HFF-Myc (cell line): ENCODE measurements around the gene PLEK2.

Experiments used
- DNase-seq: peaks from one replicate; pipeline ENCODE4 v3.0.0-alpha.2; 2011; ENCODE audit warnings: low read depth; ENCODE audit errors: extremely low read depth
- H3K4me3 ChIP-seq: replicated peaks from 2 replicates; pipeline ENCODE4 v1.5.1; 2011; ENCODE audit warnings: low read depth, mild to moderate bottlenecking, control low read depth, low read length
- CTCF ChIP-seq: IDR thresholded peaks from 2 replicates; pipeline ENCODE4 v1.5.1; 2012; ENCODE audit warnings: mild to moderate bottlenecking, low read depth, low read length, control low read depth; ENCODE audit errors: missing control alignments

PLEK2 gene

GRCh38 chr14:67405771-67406170 lies 6.2 kb downstream of the PLEK2 start:
- H3K4me3 ChIP-seq, result no peak overlapping the region
- no peak for DNase-seq
- TF ChIP-seq CTCF, result no peak

- no peak for TF ChIP-seq CTCF
- no peak for DNase-seq
These were observed 11.5 kb downstream of the PLEK2 start for GRCh38 chr14:67400434-67400833.

GRCh38 chr14:67397536-67397935 lies 14.4 kb downstream of the PLEK2 start:
- no peak for TF ChIP-seq CTCF
- DNase-seq, result no peak
- H3K4me3 ChIP-seq, result no peak overlapping the region

More at GRCh38 chr14:67400434-67400833, 11.5 kb downstream of the PLEK2 start:
- H3K4me3 ChIP-seq, result no peak overlapping the region

GRCh38 chr14:67396381-67396970 lies 15.5 kb downstream of the PLEK2 start:
- no peak for TF ChIP-seq CTCF
- no peak overlapping the region for H3K4me3 ChIP-seq
- DNase-seq, result no peak

GRCh38 chr14:67395876-67396189 lies 16.1 kb downstream of the PLEK2 start:
- no peak for DNase-seq
- TF ChIP-seq CTCF, result no peak
- no peak overlapping the region for H3K4me3 ChIP-seq

- TF ChIP-seq CTCF, result no peak
- DNase-seq, result no peak
- no peak overlapping the region for H3K4me3 ChIP-seq
These were observed 16.7 kb downstream of the PLEK2 start for GRCh38 chr14:67395086-67395875.
